ENCODE data around the gene KIAA1191.

The KIAA1191 gene

GRCh38 chr5:176350416-176350815, 11.1 kb downstream of the KIAA1191 start:
- Histone ChIP-seq H3K27ac (no peak overlapping the region), H3K27me3 (no peaks in the 10 kb centered on the region), H3K36me3 (peaks cover 61 to 99% (median 89%) of the 10 kb centered on the region in 3 donors), H3K4me1 (no peaks in the 10 kb centered on the region), H3K4me3 (no peak overlapping the region), H3K9me3 (no peaks in the 10 kb centered on the region)
- intact Hi-C loops (cut with DNase I; ENCODE audit: low total_unique reads), result no loop called here
- DNase-seq, result no peak
- TF ChIP-seq CTCF (IDR thresholded peaks at IDR 0.05), result no peak

DNA sequence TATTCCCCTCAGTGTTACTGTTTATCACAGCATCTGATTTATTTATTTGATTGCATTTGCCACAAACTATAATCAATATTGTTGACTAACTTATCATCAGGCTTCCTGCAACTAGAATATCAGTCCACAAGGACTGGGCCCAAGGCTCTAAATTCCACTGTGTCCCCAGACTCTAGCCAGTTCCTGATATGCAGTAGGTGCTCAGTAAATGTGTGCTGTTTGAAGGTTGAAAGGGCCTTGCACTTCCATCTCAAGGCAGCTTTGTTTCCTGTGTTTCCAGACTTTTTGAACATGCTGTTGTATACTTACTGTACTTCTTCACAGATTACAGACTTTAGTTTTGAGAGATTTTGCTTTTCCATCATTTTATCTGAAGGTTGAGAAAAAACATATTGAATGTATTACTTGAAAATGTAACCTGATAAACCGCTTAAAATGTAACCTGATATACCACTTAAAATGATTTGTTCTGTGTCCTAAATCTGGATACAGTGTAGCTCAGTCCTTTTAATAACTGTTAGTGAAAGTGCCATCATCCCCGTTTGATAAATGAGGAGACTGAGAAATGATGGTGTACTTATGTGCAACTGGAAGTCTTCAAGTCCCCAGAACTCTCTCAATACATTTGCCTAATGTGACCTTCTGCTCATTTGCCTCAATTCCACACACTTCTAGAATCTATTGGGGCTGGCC, 18.7 kb downstream of the KIAA1191 start:
- H3K4me3 ChIP-seq, result no peak overlapping the region
- TF ChIP-seq CTCF (IDR thresholded peaks at IDR 0.05), result no peak
- H3K27me3 ChIP-seq, result no peaks in the 10 kb centered on the region
- no peaks in the 10 kb centered on the region for H3K9me3 ChIP-seq
- intact Hi-C loops (cut with DNase I; ENCODE audit: low total_unique reads), result no loop called here
- H3K27ac ChIP-seq, result no peak overlapping the region
- H3K4me1 ChIP-seq, result no peaks in the 10 kb centered on the region
- H3K36me3 ChIP-seq, result peaks cover 38 to 65% (median 43%) of the 10 kb centered on the region in 3 donors
- DNase-seq, result no peak

GRCh38 chr5:176342158-176342483, 19.4 kb downstream of the KIAA1191 start:
- Histone ChIP-seq H3K9me3 (no peaks in the 10 kb centered on the region), H3K27me3 (no peaks in the 10 kb centered on the region), H3K4me3 (no peak overlapping the region), H3K27ac (no peak overlapping the region), H3K36me3 (peaks cover 38 to 65% (median 43%) of the 10 kb centered on the region in 3 donors), H3K4me1 (no peaks in the 10 kb centered on the region)
- no peak for DNase-seq
- intact Hi-C loops (cut with DNase I; ENCODE audit: low total_unique reads), result no loop called here
- no peak for TF ChIP-seq CTCF (IDR thresholded peaks at IDR 0.05)

- peaks cover 38 to 65% (median 43%) of the 10 kb centered on the region in 3 donors for H3K36me3 ChIP-seq
- DNase-seq, result no peak
- no peak overlapping the region for H3K27ac ChIP-seq
- TF ChIP-seq CTCF (IDR thresholded peaks at IDR 0.05), result no peak
- no peaks in the 10 kb centered on the region for H3K9me3 ChIP-seq
- H3K27me3 ChIP-seq, result no peaks in the 10 kb centered on the region
- intact Hi-C loops (cut with DNase I; ENCODE audit: low total_unique reads), result no loop called here
- H3K4me3 ChIP-seq, result no peak overlapping the region
- H3K4me1 ChIP-seq, result no peaks in the 10 kb centered on the region
Observed at GRCh38 chr5:176341325-176342157, 20.0 kb downstream of the KIAA1191 start.

- H3K27ac ChIP-seq, result no peak overlapping the region
- TF ChIP-seq CTCF (IDR thresholded peaks at IDR 0.05), result no peak
- no peak for DNase-seq
- no peaks in the 10 kb centered on the region for H3K4me1 ChIP-seq
- H3K36me3 ChIP-seq, result peaks cover 18 to 49% (median 29%) of the 10 kb centered on the region in 3 donors
- H3K9me3 ChIP-seq, result no peaks in the 10 kb centered on the region
- no peaks in the 10 kb centered on the region for H3K27me3 ChIP-seq
- H3K4me3 ChIP-seq, result no peak overlapping the region
- intact Hi-C loops (cut with DNase I; ENCODE audit: low total_unique reads), result no loop called here
Observed at GRCh38 chr5:176339304-176339703, 22.3 kb downstream of the KIAA1191 start.
